BLaER1 treated with 17β-estradiol and CSF1 and Interleukin-3, amounts not matched to agents 10 nM and 100 nM (cell line): ENCODE measurements around the gene UBAC2.

Experiments used
- H3K27ac ChIP-seq, 11 experiments: shearing (Covaris generic); formaldehyde crosslinking; 2 replicates each; pipeline ENCODE4 v1.8.1; 2022
- H3K27me3 ChIP-seq, 11 experiments: shearing (Covaris generic); formaldehyde crosslinking; 2 replicates each; pipeline ENCODE4 v1.8.1; 2022
- H3K36me3 ChIP-seq, 11 experiments: shearing (Covaris generic); formaldehyde crosslinking; 2 replicates each; pipeline ENCODE4 v1.8.1; 2022
- H3K4me1 ChIP-seq, 10 experiments: shearing (Covaris generic); formaldehyde crosslinking; 2 replicates each; pipeline ENCODE4 v1.8.1; 2022
- H3K4me2 ChIP-seq, 11 experiments: shearing (Covaris generic); formaldehyde crosslinking; 2 replicates each; pipeline ENCODE4 v1.8.1; 2022
- H3K4me3 ChIP-seq, 10 experiments: shearing (Covaris generic); formaldehyde crosslinking; 2 replicates each; pipeline ENCODE4 v1.8.1; 2022
- H3K9ac ChIP-seq, 11 experiments: shearing (Covaris generic); formaldehyde crosslinking; 2 replicates each; pipeline ENCODE4 v1.8.1; 2022
- H3K9me3 ChIP-seq, 11 experiments: shearing (Covaris generic); formaldehyde crosslinking; replicated peaks in 1 of 11; 2 replicates each; pipeline ENCODE4 v1.8.1; 2022
- H4K20me1 ChIP-seq, 11 experiments: shearing (Covaris generic); formaldehyde crosslinking; 2 replicates each; pipeline ENCODE4 v1.8.1; 2022
- Cebpa-rat ChIP-seq, 11 experiments: shearing (Covaris generic); IDR thresholded peaks; 2 replicates each; pipeline ENCODE4 v1.8.1; 2022

The UBAC2 gene

DNA sequence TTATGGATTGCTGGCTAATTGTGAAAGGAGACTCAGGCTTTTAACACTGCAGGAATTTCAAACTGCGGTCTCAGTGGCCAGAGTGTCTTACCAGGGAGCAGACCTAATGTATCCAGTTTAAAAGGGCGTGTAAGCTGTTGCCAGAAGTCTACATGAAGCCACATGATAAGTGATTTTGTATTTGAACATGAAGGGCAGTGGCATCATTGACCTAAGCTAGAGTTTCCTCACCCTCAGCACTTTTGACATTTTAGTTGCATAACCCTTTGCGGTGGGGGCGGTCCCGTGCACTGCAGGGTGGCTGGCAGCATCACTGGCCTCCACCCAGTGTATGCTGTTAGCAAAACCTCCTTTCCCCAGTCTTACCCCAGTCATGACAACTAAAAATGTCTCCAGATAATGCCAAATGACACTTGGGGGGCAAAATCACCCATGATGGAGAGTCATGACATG lies 81.2 kb downstream of the UBAC2 start:
- H3K4me1 ChIP-seq = peaks cover 58 to 100% (median 90%) of the 10 kb centered on the region in 10 experiments
- H3K9me3 ChIP-seq = no peaks in the 10 kb centered on the region
- H3K4me2 ChIP-seq = peak overlapping the region; percentile 73 to 92 (median 82)
- peaks cover 0 to 4% (median 0%) of the 10 kb centered on the region in 11 experiments; a peak in 2 of 22 replicates for H4K20me1 ChIP-seq
- H3K36me3 ChIP-seq = peaks cover 0 to 60% (median 34%) of the 10 kb centered on the region in 11 experiments; a peak in 19 of 22 replicates
- peak overlapping the region; percentile 23 to 75 (median 65); a peak in 21 of 22 replicates for H3K9ac ChIP-seq
- TF ChIP-seq Cebpa-rat (IDR thresholded peaks at IDR 0.05) = peak in 6 of 11 experiments; percentile 18 to 70 (median 36); a peak in 5 of 22 replicates
- no peaks in the 10 kb centered on the region for H3K27me3 ChIP-seq
- peak overlapping the region in 2 of 10 experiments; percentile 16 to 35; a peak in 2 of 20 replicates for H3K4me3 ChIP-seq
- peak overlapping the region; percentile 68 to 87 (median 81) for H3K27ac ChIP-seq

DNA sequence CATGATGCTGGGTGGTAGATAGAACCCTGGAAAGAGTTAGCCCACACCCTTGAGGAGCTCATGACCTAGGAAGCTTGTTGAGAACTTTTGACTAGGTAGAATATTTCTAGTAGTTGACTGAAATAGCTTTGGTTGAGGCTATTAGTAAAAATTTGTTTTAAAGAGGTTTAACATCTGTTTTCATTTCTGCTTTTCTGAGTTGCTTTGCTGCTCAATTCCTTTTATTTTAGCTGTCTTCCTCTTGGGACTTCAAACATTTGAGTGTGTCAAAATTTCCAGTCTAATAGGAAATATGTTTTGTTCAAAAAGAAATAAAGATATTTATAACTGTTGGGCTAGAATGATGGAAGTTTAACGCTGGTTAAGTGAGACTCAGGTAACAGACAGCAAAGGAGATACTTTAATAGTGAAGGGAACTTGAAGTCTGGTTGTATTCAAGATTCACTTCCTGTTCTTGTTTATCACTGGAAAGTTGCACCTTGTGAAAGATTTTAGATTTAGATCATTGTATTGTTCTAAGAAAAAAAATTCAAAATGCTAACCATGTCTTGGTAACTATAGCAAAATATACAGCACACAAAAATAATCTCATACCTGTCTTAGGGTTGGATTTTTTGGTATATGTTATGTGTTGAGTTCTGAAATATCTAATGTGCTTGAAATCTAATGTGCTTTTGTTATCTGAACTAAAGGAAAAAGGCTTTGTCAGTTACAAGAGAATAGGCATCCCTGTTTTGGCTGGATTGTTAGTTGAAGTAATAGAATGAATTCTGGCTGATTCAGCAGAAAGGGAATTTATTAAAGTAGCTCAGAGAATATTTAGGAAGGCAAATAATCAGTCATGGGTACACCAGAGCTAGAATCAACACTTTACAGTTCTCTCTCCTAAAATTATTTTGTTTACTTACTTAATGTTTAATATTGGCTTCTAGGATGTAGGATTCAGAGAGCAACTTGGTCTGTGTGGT lies 81.9 kb downstream of the UBAC2 start:
- peak overlapping the region; percentile 23 to 75 (median 65); a peak in 20 of 22 replicates for H3K9ac ChIP-seq
- peaks cover 57 to 100% (median 86%) of the 10 kb centered on the region in 10 experiments for H3K4me1 ChIP-seq
- H3K27ac ChIP-seq = peak overlapping the region; percentile 68 to 87 (median 81)
- TF ChIP-seq Cebpa-rat (IDR thresholded peaks at IDR 0.05) = no peak
- peaks cover 0 to 4% (median 0%) of the 10 kb centered on the region in 11 experiments; a peak in 2 of 22 replicates for H4K20me1 ChIP-seq
- H3K36me3 ChIP-seq = peaks cover 0 to 66% (median 39%) of the 10 kb centered on the region in 11 experiments; a peak in 19 of 22 replicates
- peak overlapping the region in 1 of 10 experiments; percentile 35; a peak in 1 of 20 replicates for H3K4me3 ChIP-seq
- peak overlapping the region; percentile 73 to 92 (median 82) for H3K4me2 ChIP-seq
- H3K9me3 ChIP-seq = no peaks in the 10 kb centered on the region
- H3K27me3 ChIP-seq = no peaks in the 10 kb centered on the region

DNA sequence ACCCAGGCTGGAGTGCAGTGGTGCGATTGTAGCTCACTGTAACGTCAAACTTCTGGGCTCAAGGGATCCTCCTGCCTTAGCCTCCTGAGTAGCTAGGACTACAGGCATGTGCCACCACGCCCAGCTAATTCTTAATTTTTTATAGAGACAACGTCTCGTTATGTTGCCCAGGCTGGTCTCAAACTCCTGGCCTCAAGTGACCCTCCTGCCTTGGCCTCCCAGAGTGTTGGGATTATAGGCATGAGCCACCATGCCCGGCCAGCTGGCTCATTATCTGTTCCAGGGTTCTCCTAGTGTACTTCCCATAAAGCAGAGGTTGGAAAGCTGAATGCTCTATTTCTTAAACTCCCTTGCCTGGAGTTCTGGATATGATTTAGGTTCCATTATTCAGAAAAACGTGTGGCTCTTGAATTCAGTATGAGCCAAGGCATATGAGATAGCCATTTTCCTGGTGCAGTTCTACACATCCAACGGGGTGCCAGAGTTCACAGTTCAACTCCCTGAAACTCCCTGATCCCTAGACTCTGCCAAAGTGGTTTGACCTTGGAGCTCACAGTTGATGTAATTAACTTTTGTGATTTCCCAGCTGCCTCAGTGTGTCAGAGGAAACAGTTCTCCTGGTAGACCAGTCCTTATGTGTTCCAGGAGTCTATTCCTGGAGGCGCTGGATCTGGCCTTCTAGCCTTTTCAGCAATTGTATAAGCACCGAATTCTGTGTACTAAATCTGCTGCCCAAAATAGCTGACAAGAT lies 85.0 kb downstream of the UBAC2 start:
- peaks cover 34 to 100% (median 69%) of the 10 kb centered on the region in 10 experiments for H3K4me1 ChIP-seq
- H3K9me3 ChIP-seq = no peaks in the 10 kb centered on the region
- H3K27me3 ChIP-seq = no peaks in the 10 kb centered on the region
- peaks cover 0 to 76% (median 54%) of the 10 kb centered on the region in 11 experiments; a peak in 19 of 22 replicates for H3K36me3 ChIP-seq
- peaks cover 0 to 6% (median 0%) of the 10 kb centered on the region in 11 experiments; a peak in 4 of 22 replicates for H4K20me1 ChIP-seq
- peak overlapping the region in 6 of 11 experiments; percentile 2 to 23 (median 14); a peak in 6 of 22 replicates for H3K27ac ChIP-seq
- no peak overlapping the region for H3K9ac ChIP-seq
- H3K4me3 ChIP-seq = no peak overlapping the region
- TF ChIP-seq Cebpa-rat (IDR thresholded peaks at IDR 0.05) = no peak
- peak overlapping the region in 5 of 11 experiments; percentile 2 to 91 (median 19); a peak in 7 of 22 replicates for H3K4me2 ChIP-seq

DNA sequence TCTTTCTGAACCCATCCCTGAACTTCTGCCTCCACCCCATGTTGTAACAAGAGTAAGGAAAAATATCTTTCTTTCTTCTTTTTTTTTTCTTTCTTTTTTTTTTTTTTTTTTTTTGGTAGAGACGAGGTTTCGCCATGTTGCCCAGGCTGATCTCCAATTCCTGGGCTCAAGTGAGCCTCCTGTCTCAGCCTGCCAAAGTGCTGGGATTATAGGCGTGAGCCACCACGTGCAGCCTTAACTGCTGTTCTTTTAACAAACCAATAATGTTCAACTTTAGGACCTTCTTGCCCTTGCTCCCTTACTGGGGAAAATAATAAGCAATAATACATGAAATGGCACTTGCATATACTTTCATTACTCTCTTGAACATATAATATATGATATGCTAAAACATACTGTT lies 86.9 kb downstream of the UBAC2 start:
- Histone ChIP-seq H3K27ac (peak overlapping the region in 1 of 11 experiments; percentile 29; a peak in 1 of 22 replicates), H3K9me3 (no peaks in the 10 kb centered on the region), H3K27me3 (no peaks in the 10 kb centered on the region), H3K4me1 (peaks cover 15 to 86% (median 50%) of the 10 kb centered on the region in 10 experiments), H4K20me1 (peaks cover 0 to 6% (median 0%) of the 10 kb centered on the region in 11 experiments; a peak in 3 of 22 replicates), H3K9ac (no peak overlapping the region), H3K4me3 (no peak overlapping the region), H3K4me2 (peak overlapping the region in 4 of 11 experiments; percentile 25 to 75 (median 44); a peak in 7 of 22 replicates), H3K36me3 (peaks cover 7 to 89% (median 51%) of the 10 kb centered on the region in 11 experiments; a peak in 20 of 22 replicates)
- no peak for TF ChIP-seq Cebpa-rat (IDR thresholded peaks at IDR 0.05)

DNA sequence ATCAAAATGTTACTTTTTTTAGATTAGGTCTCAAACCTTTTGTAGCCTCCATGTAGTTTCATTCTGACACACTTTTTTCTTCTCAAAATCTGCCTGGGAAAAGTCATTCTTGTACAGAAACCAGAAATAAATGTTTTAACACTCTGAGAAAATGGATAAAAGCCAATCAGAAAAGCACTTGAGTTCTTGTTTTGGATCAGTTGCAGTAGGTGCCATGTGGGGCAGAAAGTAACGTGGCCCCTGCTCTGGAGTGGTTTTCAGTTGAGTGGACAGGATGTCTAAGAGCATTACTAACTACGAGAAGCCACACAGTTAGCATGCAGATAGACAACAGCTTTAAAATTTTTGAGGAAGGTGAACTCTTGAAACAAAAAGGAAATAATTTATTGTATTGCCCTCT lies 87.4 kb downstream of the UBAC2 start:
- peak overlapping the region in 4 of 11 experiments; percentile 25 to 75 (median 44); a peak in 6 of 22 replicates for H3K4me2 ChIP-seq
- peaks cover 7 to 95% (median 55%) of the 10 kb centered on the region in 11 experiments; a peak in 20 of 22 replicates for H3K36me3 ChIP-seq
- no peak for TF ChIP-seq Cebpa-rat (IDR thresholded peaks at IDR 0.05)
- H3K27me3 ChIP-seq = no peaks in the 10 kb centered on the region
- no peak overlapping the region for H3K4me3 ChIP-seq
- H3K9ac ChIP-seq = no peak overlapping the region; a peak in 1 of 22 replicates
- peaks cover 10 to 86% (median 47%) of the 10 kb centered on the region in 10 experiments for H3K4me1 ChIP-seq
- peaks cover 0 to 6% (median 0%) of the 10 kb centered on the region in 11 experiments; a peak in 3 of 22 replicates for H4K20me1 ChIP-seq
- peak overlapping the region in 5 of 11 experiments; percentile 3 to 49 (median 14); a peak in 6 of 22 replicates for H3K27ac ChIP-seq
- no peaks in the 10 kb centered on the region for H3K9me3 ChIP-seq

DNA sequence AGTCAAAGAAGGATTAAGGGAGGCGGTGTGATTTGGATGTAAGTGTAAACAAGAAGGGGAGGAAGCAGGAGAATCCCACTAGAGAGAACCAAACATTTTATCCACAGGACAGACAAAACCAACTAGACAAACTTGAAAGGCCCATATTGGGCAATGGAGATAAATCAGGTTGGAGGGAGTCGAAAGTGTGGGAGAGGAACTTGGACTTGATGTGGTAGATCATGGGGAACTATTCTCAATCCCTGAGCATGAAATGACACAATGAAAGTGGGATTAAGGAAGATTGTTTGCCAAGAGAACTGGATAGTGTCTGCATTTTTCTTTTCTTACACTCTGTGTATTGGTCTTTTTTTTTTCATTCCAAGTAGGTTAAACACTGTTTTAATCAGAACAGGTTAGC lies 88.6 kb downstream of the UBAC2 start:
- Histone ChIP-seq H3K9me3 (no peaks in the 10 kb centered on the region), H3K27me3 (no peaks in the 10 kb centered on the region), H3K4me3 (no peak overlapping the region), H3K36me3 (peaks cover 7 to 99% (median 56%) of the 10 kb centered on the region in 11 experiments; a peak in 20 of 22 replicates), H3K4me2 (peak overlapping the region in 5 of 11 experiments; percentile 25 to 75 (median 35); a peak in 10 of 22 replicates), H3K4me1 (peaks cover 0 to 86% (median 37%) of the 10 kb centered on the region in 10 experiments; a peak in 13 of 20 replicates), H3K9ac (no peak overlapping the region), H4K20me1 (peaks cover 0 to 6% (median 0%) of the 10 kb centered on the region in 11 experiments; a peak in 3 of 22 replicates), H3K27ac (peak overlapping the region in 2 of 11 experiments; percentile 8 to 21; a peak in 2 of 22 replicates)
- TF ChIP-seq Cebpa-rat (IDR thresholded peaks at IDR 0.05) = no peak

DNA sequence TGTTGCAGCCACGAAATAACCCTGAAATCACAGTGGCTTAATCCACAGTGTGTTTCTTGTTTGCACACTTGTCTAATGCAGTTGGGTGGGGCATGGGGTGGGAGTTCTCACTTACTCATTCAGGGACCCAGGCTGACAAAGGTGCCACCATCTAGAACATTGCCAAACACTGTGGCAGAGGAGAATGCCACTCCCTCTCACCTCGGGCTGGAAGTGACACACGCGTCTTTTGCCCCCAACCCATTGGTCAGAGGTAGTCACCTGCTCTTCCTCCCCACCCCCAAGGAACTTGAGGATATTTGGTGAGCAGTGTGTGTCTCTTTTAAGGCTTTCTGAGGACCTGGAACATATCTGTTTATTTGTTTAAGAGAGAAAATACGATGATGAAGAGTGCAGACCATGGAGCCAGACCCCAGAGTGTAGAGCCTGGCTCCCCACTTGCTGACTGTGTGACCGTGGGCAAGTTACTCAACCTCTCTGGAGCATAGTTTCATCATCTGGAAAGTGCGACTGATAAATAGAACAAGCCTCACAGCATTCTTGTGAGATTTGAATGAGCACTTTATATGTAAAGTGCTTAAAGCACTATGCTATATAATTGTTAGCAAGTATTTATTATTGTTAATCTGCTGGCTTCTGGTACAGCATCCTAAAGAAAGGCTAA lies 89.2 kb downstream of the UBAC2 start:
- TF ChIP-seq Cebpa-rat (IDR thresholded peaks at IDR 0.05) = no peak
- H3K4me2 ChIP-seq = peak overlapping the region in 4 of 11 experiments; percentile 25 to 75 (median 41); a peak in 8 of 22 replicates

More for the DNA sequence above, 89.2 kb downstream of the UBAC2 start:
- Histone ChIP-seq H3K36me3 (peaks cover 9 to 99% (median 59%) of the 10 kb centered on the region in 11 experiments; a peak in 20 of 22 replicates), H3K9ac (no peak overlapping the region), H4K20me1 (peaks cover 0 to 6% (median 0%) of the 10 kb centered on the region in 11 experiments; a peak in 3 of 22 replicates), H3K9me3 (no peaks in the 10 kb centered on the region), H3K27me3 (no peaks in the 10 kb centered on the region), H3K27ac (no peak overlapping the region), H3K4me3 (no peak overlapping the region), H3K4me1 (peaks cover 0 to 83% (median 32%) of the 10 kb centered on the region in 10 experiments; a peak in 13 of 20 replicates)
